Adrenal gland (tissue), 5 donors: ENCODE data around the gene ACSF2.

ENCODE experiments used
- CTCF ChIP-seq, 6 experiments: fragments of 450-650 bp in 4 of 6; fragments of 200-600 bp in 2 of 6; sonication (generic) in 1 of 6; IDR thresholded peaks; 1 replicate in 5 of 6; 2 replicates in 1 of 6; pipeline versions ENCODE4 v1.5.1 to v1.8.0; 2016 to 2021; ENCODE audit warnings: antibody characterized with exemption in 6 of 6, mild to moderate bottlenecking in 2 of 6, moderate library complexity in 1 of 6
- POLR2A ChIP-seq, 2 donors: fragments of 450-650 bp; IDR thresholded peaks; one replicate each; pipeline ENCODE4 v1.6.1; 2017; ENCODE audit warnings: antibody characterized with exemption in 2 of 2, mild to moderate bottlenecking in 2 of 2, moderate library complexity in 1 of 2
- donor health status: DM: no; HTN: no; CAD: no.

GRCh38 chr17:50448643-50449042 lies 22.6 kb downstream of the ACSF2 start:
- no peak for TF ChIP-seq CTCF (IDR thresholded peaks at IDR 0.05)
- TF ChIP-seq POLR2A (IDR thresholded peaks at IDR 0.05) = no peak
